HG03159 (cell line): ENCODE measurements around the gene DPH6.
A peak's percentile ranks its signal among the peaks of the same experiment; 100 is the strongest.

Experiments
- ATAC-seq: cut with Tn5 transposase; IDR thresholded peaks from one replicate; pipeline ENCODE4 v1.9.1; 2021; ENCODE audit warnings: mild to moderate bottlenecking, moderate library complexity; ENCODE audit not compliant: unreplicated experiment

Gene DPH6

GRCh38 chr15:35545316-35545823 lies 595 bp downstream of the DPH6 start:
- ATAC-seq, result peak; percentile 23

- no peak for ATAC-seq
Measured at GRCh38 chr15:35540885-35541284, 5.1 kb downstream of the DPH6 start.

GRCh38 chr15:35540021-35540420 lies 5.9 kb downstream of the DPH6 start:
- ATAC-seq, result no peak

GRCh38 chr15:35535365-35535916 lies 10.5 kb downstream of the DPH6 start:
- no peak for ATAC-seq

- ATAC-seq, result no peak
Measured at GRCh38 chr15:35533130-35534110, 12.5 kb downstream of the DPH6 start.

- no peak for ATAC-seq
Measured at GRCh38 chr15:35530698-35531097, 15.3 kb downstream of the DPH6 start.

GRCh38 chr15:35529784-35530183 lies 16.2 kb downstream of the DPH6 start:
- ATAC-seq, result no peak

GRCh38 chr15:35522061-35522460 lies 23.9 kb downstream of the DPH6 start:
- ATAC-seq, result no peak

- ATAC-seq, result peak; percentile 85
Measured at GRCh38 chr15:35519541-35520149, 26.3 kb downstream of the DPH6 start.

GRCh38 chr15:35519052-35519451 lies 26.9 kb downstream of the DPH6 start:
- no peak for ATAC-seq

- ATAC-seq, result no peak
Measured at GRCh38 chr15:35514759-35515158, 31.2 kb downstream of the DPH6 start.

GRCh38 chr15:35507932-35508638 lies 37.9 kb downstream of the DPH6 start:
- no peak for ATAC-seq

- no peak for ATAC-seq
Measured at GRCh38 chr15:35506272-35506870, 39.6 kb downstream of the DPH6 start.

GRCh38 chr15:35505809-35506208 lies 40.2 kb downstream of the DPH6 start:
- no peak for ATAC-seq

GRCh38 chr15:35505141-35505540 lies 40.8 kb downstream of the DPH6 start:
- no peak for ATAC-seq

GRCh38 chr15:35499723-35500122 lies 46.2 kb downstream of the DPH6 start:
- ATAC-seq, result no peak

GRCh38 chr15:35496585-35496984 lies 49.4 kb downstream of the DPH6 start:
- ATAC-seq, result peak; percentile 100

- no peak for ATAC-seq
Measured at GRCh38 chr15:35495080-35495479, 50.9 kb downstream of the DPH6 start.

GRCh38 chr15:35491999-35492398 lies 54.0 kb downstream of the DPH6 start:
- no peak for ATAC-seq

GRCh38 chr15:35491173-35491572 lies 54.8 kb downstream of the DPH6 start:
- ATAC-seq, result no peak

GRCh38 chr15:35490511-35490910 lies 55.5 kb downstream of the DPH6 start:
- no peak for ATAC-seq
